ENCODE measurements around the gene TRUB1.

GRCh38 chr10:114992189-114992775, 54.3 kb downstream of the TRUB1 start:
- TF ChIP-seq CTCF (conservative IDR thresholded peaks at IDR 0.05; ENCODE audit: low read depth, low read length) (no peak), EZH2 (IDR thresholded peaks at IDR 0.05; ENCODE audit: borderline replicate concordance, low read depth, low read length, poor library complexity, severe bottlenecking) (no peak)

Data from A673 (cell line).